Measurements from ENCODE around the gene MRC1.
"Not testable (repeated sequence)": the region's sequence is repeated elsewhere in the genome, so short reads cannot be mapped to it uniquely, and the experiment has no call there.

Gene MRC1

GRCh38 chr10:17923728-17924127 lies 114.6 kb downstream of the MRC1 start:
- TF ChIP-seq, protein P1, sequence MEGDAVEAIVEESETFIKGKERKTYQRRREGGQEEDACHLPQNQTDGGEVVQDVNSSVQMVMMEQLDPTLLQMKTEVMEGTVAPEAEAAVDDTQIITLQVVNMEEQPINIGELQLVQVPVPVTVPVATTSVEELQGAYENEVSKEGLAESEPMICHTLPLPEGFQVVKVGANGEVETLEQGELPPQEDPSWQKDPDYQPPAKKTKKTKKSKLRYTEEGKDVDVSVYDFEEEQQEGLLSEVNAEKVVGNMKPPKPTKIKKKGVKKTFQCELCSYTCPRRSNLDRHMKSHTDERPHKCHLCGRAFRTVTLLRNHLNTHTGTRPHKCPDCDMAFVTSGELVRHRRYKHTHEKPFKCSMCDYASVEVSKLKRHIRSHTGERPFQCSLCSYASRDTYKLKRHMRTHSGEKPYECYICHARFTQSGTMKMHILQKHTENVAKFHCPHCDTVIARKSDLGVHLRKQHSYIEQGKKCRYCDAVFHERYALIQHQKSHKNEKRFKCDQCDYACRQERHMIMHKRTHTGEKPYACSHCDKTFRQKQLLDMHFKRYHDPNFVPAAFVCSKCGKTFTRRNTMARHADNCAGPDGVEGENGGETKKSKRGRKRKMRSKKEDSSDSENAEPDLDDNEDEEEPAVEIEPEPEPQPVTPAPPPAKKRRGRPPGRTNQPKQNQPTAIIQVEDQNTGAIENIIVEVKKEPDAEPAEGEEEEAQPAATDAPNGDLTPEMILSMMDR (IDR thresholded peaks at IDR 0.05; ENCODE audit: insufficient read depth, missing control alignments) = no peak
- no peak for FAIRE-seq
- no peak for DNase-seq (ENCODE audit: insufficient read length, low spot score)

GRCh38 chr10:17943033-17943745 lies 134.0 kb downstream of the MRC1 start:
- DNase-seq (ENCODE audit: insufficient read length, low spot score) = no peak
- TF ChIP-seq, protein P1 (IDR thresholded peaks at IDR 0.05; ENCODE audit: insufficient read depth, missing control alignments) = no peak
- FAIRE-seq = no peak

DNA sequence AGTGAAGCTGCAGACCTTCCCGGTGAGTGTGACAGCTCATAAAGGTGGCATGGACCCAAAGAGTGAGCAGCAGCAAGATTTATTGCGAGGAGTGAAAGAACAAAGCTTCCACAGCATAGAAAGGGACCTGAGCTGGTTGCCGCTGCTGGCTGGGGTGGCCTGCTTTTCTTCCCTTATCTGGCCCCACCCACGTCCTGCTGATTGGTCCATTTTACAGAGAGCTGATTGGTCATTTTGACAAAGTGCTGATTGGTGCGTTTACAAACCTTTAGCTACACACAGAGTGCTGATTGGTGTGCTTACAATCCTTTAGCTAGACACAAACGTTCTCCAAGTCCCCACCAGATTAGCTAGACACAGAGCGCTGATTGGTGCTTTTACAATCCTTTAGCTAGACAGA lies 141.1 kb downstream of the MRC1 start:
- not testable (repeated sequence) for DNase-seq (ENCODE audit: insufficient read length, low spot score); FAIRE-seq

- FAIRE-seq (no peak), DNase-seq (ENCODE audit: insufficient read length, low spot score) (no peak)
- TF ChIP-seq, protein P1 (IDR thresholded peaks at IDR 0.05; ENCODE audit: insufficient read depth, missing control alignments) = no peak
Observed at GRCh38 chr10:17950726-17951125, 141.6 kb downstream of the MRC1 start.

- FAIRE-seq = no peak
- no peak for DNase-seq (ENCODE audit: insufficient read length, low spot score)
- TF ChIP-seq, protein P1 (IDR thresholded peaks at IDR 0.05; ENCODE audit: insufficient read depth, missing control alignments) = no peak
Observed at GRCh38 chr10:17951868-17952371, 142.8 kb downstream of the MRC1 start, which contains the start of gene SLC39A12. Gene SLC39A12 (plus strand): TSS chr10:17951918. CDS start chr10:17953277, 1,359 bp downstream.

DNA sequence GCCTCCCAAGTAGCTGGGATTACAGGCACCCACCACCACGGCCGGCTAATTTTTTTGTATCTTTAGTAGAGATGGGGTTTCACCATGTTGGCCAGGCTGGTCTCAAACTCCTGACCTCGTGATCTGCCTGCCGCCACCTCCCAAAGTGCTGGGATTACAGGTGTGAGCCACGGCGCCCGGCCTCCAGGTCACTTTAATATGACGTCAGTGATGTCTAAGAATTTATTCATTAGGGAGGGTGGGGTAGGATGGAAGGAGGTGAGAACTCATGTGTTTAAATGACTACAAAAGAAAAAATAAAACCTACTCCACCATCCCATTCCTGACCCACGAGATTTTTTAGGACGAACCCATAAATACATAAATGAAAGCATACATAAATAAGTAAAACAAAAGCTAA lies 145.2 kb downstream of the MRC1 start:
- not testable (repeated sequence) for FAIRE-seq; DNase-seq (ENCODE audit: insufficient read length, low spot score)

DNA sequence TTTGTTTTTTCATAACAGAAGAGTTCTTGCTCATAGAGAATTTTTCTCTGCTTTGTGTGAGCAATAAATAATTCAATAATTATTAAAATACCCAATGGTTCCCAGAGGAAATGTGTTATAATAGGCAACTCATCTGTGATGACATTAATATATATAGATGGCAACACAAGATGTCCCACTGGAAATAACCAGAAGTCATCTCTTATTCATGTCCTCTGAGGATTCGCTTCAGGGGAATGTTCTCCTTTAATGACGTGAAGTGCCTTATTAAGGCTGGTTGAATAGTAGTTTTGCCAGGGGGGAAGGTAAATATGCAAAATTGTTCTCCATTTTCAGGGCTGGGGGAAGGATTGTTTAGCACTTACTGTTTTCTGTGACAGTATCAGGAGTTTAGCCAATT lies 145.7 kb downstream of the MRC1 start:
- DNase-seq (ENCODE audit: insufficient read length, low spot score) (no peak), FAIRE-seq (no peak)
- TF ChIP-seq, protein P1 (IDR thresholded peaks at IDR 0.05; ENCODE audit: insufficient read depth, missing control alignments) = no peak

DNA sequence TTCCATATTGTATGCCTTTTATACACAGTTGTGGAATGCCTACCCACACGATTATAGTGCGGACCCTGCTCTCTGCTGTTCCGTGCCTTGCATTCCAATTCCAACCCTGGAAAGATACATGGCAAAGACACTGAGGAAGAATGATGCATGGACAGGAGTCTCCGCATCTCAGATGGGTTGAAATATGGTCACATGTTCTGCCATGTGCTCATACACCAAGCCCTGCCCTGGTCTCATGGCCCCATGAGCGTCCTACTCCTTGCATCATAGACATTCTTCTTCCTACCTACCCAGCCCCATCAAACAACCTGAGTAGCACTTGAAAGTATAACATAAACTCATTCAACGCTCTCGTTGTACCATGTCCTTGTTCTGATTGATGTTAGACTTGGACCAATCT lies 148.9 kb downstream of the MRC1 start:
- TF ChIP-seq, protein P1 (IDR thresholded peaks at IDR 0.05; ENCODE audit: insufficient read depth, missing control alignments) = no peak
- FAIRE-seq = no peak

More for the DNA sequence above, 148.9 kb downstream of the MRC1 start:
- DNase-seq (ENCODE audit: insufficient read length, low spot score) = no peak
